Sigmoid colon (tissue), 4 donors: ENCODE measurements around the gene PSMD3.

Experiments
- EP300 ChIP-seq, 4 donors: sonication (generic); formaldehyde crosslinking; IDR thresholded peaks; one replicate each; pipeline ENCODE4 v1.6.1; 2017; ENCODE audit warnings: antibody characterized with exemption in 4 of 4
- POLR2A ChIP-seq, 2 donors: fragments of 450-650 bp; IDR thresholded peaks; one replicate each; pipeline ENCODE4 v1.6.1; 2016; ENCODE audit warnings: antibody characterized with exemption in 2 of 2, mild to moderate bottlenecking in 2 of 2, moderate library complexity in 2 of 2
- TF ChIP-seq, protein P1 (sequence below), 4 experiments: fragments of 450-650 bp in 3 of 4; fragments of 200-600 bp in 1 of 4; IDR thresholded peaks; one replicate each; pipeline ENCODE4 v1.5.1; 2016 to 2019; ENCODE audit warnings: antibody characterized with exemption in 4 of 4, mild to moderate bottlenecking in 3 of 4, moderate library complexity in 2 of 4

DNA sequence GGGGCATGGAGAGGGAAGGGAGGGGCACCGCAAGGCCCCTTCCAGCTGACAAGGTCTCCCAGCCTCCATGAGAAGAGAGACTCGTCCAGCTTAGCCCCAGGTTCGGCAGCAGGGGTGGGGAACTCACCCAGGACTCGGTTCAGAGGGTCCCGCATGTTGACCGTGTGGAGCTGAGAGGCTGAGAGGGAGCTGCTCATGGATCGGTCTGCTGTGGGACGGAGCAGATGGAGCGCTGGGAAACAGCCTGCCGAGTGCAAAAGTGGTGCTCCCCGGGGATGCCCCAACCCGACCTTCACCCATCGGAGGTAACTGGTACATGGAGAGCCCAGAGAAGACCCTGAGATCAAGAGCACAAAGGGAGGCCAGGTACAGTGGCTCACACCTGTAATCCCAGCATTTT lies 39.5 kb downstream of the PSMD3 start:
- TF ChIP-seq EP300 (IDR thresholded peaks at IDR 0.05) (no peak), POLR2A (IDR thresholded peaks at IDR 0.05) (no peak)
- TF ChIP-seq, protein P1, sequence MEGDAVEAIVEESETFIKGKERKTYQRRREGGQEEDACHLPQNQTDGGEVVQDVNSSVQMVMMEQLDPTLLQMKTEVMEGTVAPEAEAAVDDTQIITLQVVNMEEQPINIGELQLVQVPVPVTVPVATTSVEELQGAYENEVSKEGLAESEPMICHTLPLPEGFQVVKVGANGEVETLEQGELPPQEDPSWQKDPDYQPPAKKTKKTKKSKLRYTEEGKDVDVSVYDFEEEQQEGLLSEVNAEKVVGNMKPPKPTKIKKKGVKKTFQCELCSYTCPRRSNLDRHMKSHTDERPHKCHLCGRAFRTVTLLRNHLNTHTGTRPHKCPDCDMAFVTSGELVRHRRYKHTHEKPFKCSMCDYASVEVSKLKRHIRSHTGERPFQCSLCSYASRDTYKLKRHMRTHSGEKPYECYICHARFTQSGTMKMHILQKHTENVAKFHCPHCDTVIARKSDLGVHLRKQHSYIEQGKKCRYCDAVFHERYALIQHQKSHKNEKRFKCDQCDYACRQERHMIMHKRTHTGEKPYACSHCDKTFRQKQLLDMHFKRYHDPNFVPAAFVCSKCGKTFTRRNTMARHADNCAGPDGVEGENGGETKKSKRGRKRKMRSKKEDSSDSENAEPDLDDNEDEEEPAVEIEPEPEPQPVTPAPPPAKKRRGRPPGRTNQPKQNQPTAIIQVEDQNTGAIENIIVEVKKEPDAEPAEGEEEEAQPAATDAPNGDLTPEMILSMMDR (IDR thresholded peaks at IDR 0.05) = no peak
